A549 (cell line): Measurements from ENCODE around the gene RAD54L. TPM values are rescaled to one million over a fixed set of nuclear protein-coding genes. Genes with fewer than 3 reads are reported as not detected.

Experiments used
- ATAC-seq, 2 experiments: fragments of 200-7000 bp in 1 of 2; fragments of >200 bp in 1 of 2; cut with Nextera tagmentation in 1 of 2; cut with Tn5 transposase in 1 of 2; 3 replicates each; pipeline versions ENCODE4 v1.8.0 to v1.9.1; 2018 to 2020; ENCODE audit warnings: mild to moderate bottlenecking in 1 of 2, moderate library complexity in 1 of 2
- CTCF ChIA-PET: fragments of 300-600 bp; sonication (Branson Sonifier 250); formaldehyde crosslinking; extraction: SDS; loops from one replicate; lab custom pipeline; 2021; ENCODE audit warnings: antibody characterized with exemption, inconsistent platforms; lab: Yijun Ruan, JAX
- POLR2A ChIA-PET: fragments of 350-600 bp; formaldehyde crosslinking; extraction: SDS; loops from one replicate; lab custom pipeline; 2021; ENCODE audit warnings: antibody characterized with exemption, inconsistent platforms; lab: Yijun Ruan, JAX
- DNase-seq, 2 experiments: peaks; one replicate each; pipeline versions ENCODE4 v3.0.0 to v3.0.0-alpha.2; 2011 to 2016; ENCODE audit warnings: low read depth in 1 of 2, low spot score in 1 of 2
- FAIRE-seq: peaks from 2 replicates; lab custom pipeline; 2011; peaks lifted over from hg19 to GRCh38; lab: Jason Lieb, UNC
- H3K27ac ChIP-seq, 2 experiments: fragments of >200 bp; sonication (Bioruptor Twin); formaldehyde crosslinking; 3 replicates each; pipeline ENCODE4 v1.5.1; 2016 to 2017
- H3K4me1 ChIP-seq: fragments of >200 bp; sonication (Bioruptor Twin); formaldehyde crosslinking; 3 replicates; pipeline ENCODE4 v1.6.1; 2016
- H3K4me2 ChIP-seq: fragments of >200 bp; sonication (Bioruptor Twin); formaldehyde crosslinking; 3 replicates; pipeline ENCODE4 v1.6.1; 2016
- H3K4me3 ChIP-seq: fragments of >200 bp; sonication (Bioruptor Twin); formaldehyde crosslinking; 3 replicates; pipeline ENCODE4 v1.5.1; 2016
- H3K9me3 ChIP-seq: fragments of >200 bp; sonication (Bioruptor Twin); formaldehyde crosslinking; 3 replicates; pipeline ENCODE4 v1.6.1; 2016
- BHLHE40 ChIP-seq: IDR thresholded peaks from 2 replicates; pipeline ENCODE4 v1.6.1; 2012; ENCODE audit warnings: low read depth, low read length, inconsistent platforms
- CBX8 ChIP-seq: fragments of 200-600 bp; sonication (generic); IDR thresholded peaks from 2 replicates; pipeline ENCODE4 v1.6.1; 2016
- CEBPB ChIP-seq, 2 experiments: fragments of >200 bp in 1 of 2; sonication (Bioruptor Twin) in 1 of 2; formaldehyde crosslinking in 1 of 2; IDR thresholded peaks; 2 replicates each; pipeline ENCODE4 v1.6.1; 2012 to 2016
- CHD2 ChIP-seq: fragments of 150-350 bp; IDR thresholded peaks from 2 replicates; pipeline ENCODE4 v1.6.1; 2014; ENCODE audit warnings: low read length; ENCODE audit not compliant: partially characterized antibody
- EHF ChIP-seq: fragments of 250-450 bp; sonication (Bioruptor Pico); IDR thresholded peaks from 2 replicates; pipeline ENCODE4 v1.5.0; 2020; ENCODE audit warnings: mild to moderate bottlenecking
- EP300 ChIP-seq, 2 experiments: fragments of >200 bp; sonication (Bioruptor Twin); formaldehyde crosslinking; IDR thresholded peaks; 2 replicates in 1 of 2; 3 replicates in 1 of 2; pipeline ENCODE4 v1.6.1; 2016 to 2017
- FOSB ChIP-seq: fragments of 250-450 bp; sonication (Bioruptor Pico); IDR thresholded peaks from 2 replicates; pipeline ENCODE4 v1.5.0; 2020; ENCODE audit warnings: mild to moderate bottlenecking, moderate library complexity
- FOSL2 ChIP-seq, 2 experiments: fragments of 450-650 bp in 1 of 2; fragments of >200 bp in 1 of 2; sonication (Bioruptor Twin) in 1 of 2; formaldehyde crosslinking; IDR thresholded peaks; 2 replicates each; pipeline versions ENCODE4 v1.5.0 to v1.6.1; 2016 to 2020; ENCODE audit warnings: mild to moderate bottlenecking in 1 of 2, moderate library complexity in 1 of 2
- GATA3 ChIP-seq: IDR thresholded peaks from 2 replicates; pipeline ENCODE4 v1.6.1; 2012; ENCODE audit warnings: borderline replicate concordance
- HEYL ChIP-seq: fragments of 250-450 bp; sonication (Bioruptor Pico); IDR thresholded peaks from 2 replicates; pipeline ENCODE4 v1.8.0; 2021; ENCODE audit warnings: mild to moderate bottlenecking, moderate library complexity
- HOXB13 ChIP-seq: fragments of 250-450 bp; sonication (Bioruptor Pico); IDR thresholded peaks from 2 replicates; pipeline ENCODE4 v1.5.0; 2020; ENCODE audit warnings: low read depth, mild to moderate bottlenecking, moderate library complexity
- HOXB5 ChIP-seq: fragments of 250-450 bp; sonication (Bioruptor Pico); IDR thresholded peaks from 2 replicates; pipeline ENCODE4 v1.5.0; 2020; ENCODE audit warnings: mild to moderate bottlenecking, moderate library complexity
- JUN ChIP-seq, 2 experiments: fragments of >200 bp; sonication (Bioruptor Twin); formaldehyde crosslinking; IDR thresholded peaks; 2 replicates in 1 of 2; 3 replicates in 1 of 2; pipeline ENCODE4 v1.6.1; 2016 to 2017
- KDM1A ChIP-seq: fragments of 200-600 bp; sonication (generic); IDR thresholded peaks from 2 replicates; pipeline ENCODE4 v1.6.1; 2016; ENCODE audit warnings: low read depth, mild to moderate bottlenecking
- MAFK ChIP-seq: fragments of 450-650 bp; IDR thresholded peaks from 2 replicates; pipeline ENCODE4 v1.6.1; 2014; ENCODE audit not compliant: partially characterized antibody
- MAZ ChIP-seq: fragments of 150-350 bp; IDR thresholded peaks from 2 replicates; pipeline ENCODE4 v1.6.1; 2014; ENCODE audit warnings: antibody characterized with exemption, low read depth, low read length, borderline replicate concordance
- MYC ChIP-seq: IDR thresholded peaks from 2 replicates; pipeline ENCODE4 v1.6.1; 2012; ENCODE audit warnings: mild to moderate bottlenecking, inconsistent platforms, low read length, improper control_type of control experiment, borderline replicate concordance
- NPAS2 ChIP-seq: fragments of 250-450 bp; sonication (Bioruptor Pico); IDR thresholded peaks from 2 replicates; pipeline ENCODE4 v1.8.0; 2022; ENCODE audit warnings: mild to moderate bottlenecking, moderate library complexity, borderline replicate concordance
- PHF8 ChIP-seq: fragments of 200-600 bp; sonication (generic); IDR thresholded peaks from 2 replicates; pipeline ENCODE4 v1.6.1; 2016; ENCODE audit warnings: low read depth, mild to moderate bottlenecking, antibody characterized with exemption, moderate library complexity, borderline replicate concordance
- POLR2AphosphoS2 ChIP-seq: conservative IDR thresholded peaks from 2 replicates; pipeline ENCODE4 v1.6.1; 2012; ENCODE audit warnings: low read length, improper control_type of control experiment, inconsistent platforms
- RCOR1 ChIP-seq: fragments of 150-350 bp; IDR thresholded peaks from 2 replicates; pipeline ENCODE4 v1.6.1; 2014; ENCODE audit warnings: antibody characterized with exemption, low read length, low read depth
- SMC3 ChIP-seq: fragments of >200 bp; sonication (Bioruptor Twin); formaldehyde crosslinking; IDR thresholded peaks from 3 replicates; pipeline ENCODE4 v1.6.1; 2018; ENCODE audit warnings: inconsistent platforms
- TFCP2L1 ChIP-seq: fragments of 250-450 bp; sonication (Bioruptor Pico); IDR thresholded peaks from 2 replicates; pipeline ENCODE4 v1.5.0; 2021; ENCODE audit warnings: mild to moderate bottlenecking
- ZNF302 ChIP-seq: fragments of 250-450 bp; sonication (Bioruptor Pico); IDR thresholded peaks from 2 replicates; pipeline ENCODE4 v1.9.0; 2021; ENCODE audit warnings: inconsistent platforms, mild to moderate bottlenecking, moderate library complexity
- ZSCAN20 ChIP-seq: fragments of 250-450 bp; sonication (Bioruptor Pico); IDR thresholded peaks from 2 replicates; pipeline ENCODE4 v1.8.0; 2022; ENCODE audit warnings: mild to moderate bottlenecking, moderate library complexity
- WGBS: methylation state at CpG from one replicate; pipeline ENCODE4 v1.1.6; 2017; ENCODE audit errors: missing lambda C conversion rate; 5-methylcytosine and 5-hydroxymethylcytosine counted together
- polyA plus RNA-seq, 4 experiments: library from polyadenylated mRNA; depleted of rRNA in 3 of 4; stranded (reverse); fragments of >200 nt; fragmentation: RNase III in 1 of 4; extraction: RNeasy Plus Mini Kit Qiagen cat#74134 plus additional on column Dnase treatment in 1 of 4; gene quantifications; 2 replicates in 3 of 4; 3 replicates in 1 of 4; pipeline ENCODE4 v1.2.3, GENCODE V29; 2011 to 2017
- TF ChIP-seq, protein P1 (sequence below): fragments of 450-650 bp; IDR thresholded peaks from 2 replicates; pipeline ENCODE4 v1.6.1; 2014; ENCODE audit warnings: antibody characterized with exemption
- TF ChIP-seq, protein P2 (sequence below): fragments of 250-450 bp; sonication (Bioruptor Pico); IDR thresholded peaks from 2 replicates; pipeline ENCODE4 v1.5.0; 2021; ENCODE audit warnings: mild to moderate bottlenecking, moderate library complexity, borderline replicate concordance
- TF ChIP-seq, protein P3 (sequence below): fragments of 150-350 bp; IDR thresholded peaks from 2 replicates; pipeline ENCODE4 v1.6.1; 2014; ENCODE audit warnings: low read depth, mild to moderate bottlenecking, low read length
- TF ChIP-seq, protein P4 (sequence below): IDR thresholded peaks from 2 replicates; pipeline ENCODE4 v1.6.1; 2012; ENCODE audit warnings: low read depth, borderline replicate concordance
- TF ChIP-seq, protein P5 (sequence below): IDR thresholded peaks from 2 replicates; pipeline ENCODE4 v1.6.1; 2012

Gene RAD54L
- polyA plus RNA-seq, 2 of the 4 experiments (the other 2 are of a cell fraction), result 10.9 to 14.0 TPM

DNA sequence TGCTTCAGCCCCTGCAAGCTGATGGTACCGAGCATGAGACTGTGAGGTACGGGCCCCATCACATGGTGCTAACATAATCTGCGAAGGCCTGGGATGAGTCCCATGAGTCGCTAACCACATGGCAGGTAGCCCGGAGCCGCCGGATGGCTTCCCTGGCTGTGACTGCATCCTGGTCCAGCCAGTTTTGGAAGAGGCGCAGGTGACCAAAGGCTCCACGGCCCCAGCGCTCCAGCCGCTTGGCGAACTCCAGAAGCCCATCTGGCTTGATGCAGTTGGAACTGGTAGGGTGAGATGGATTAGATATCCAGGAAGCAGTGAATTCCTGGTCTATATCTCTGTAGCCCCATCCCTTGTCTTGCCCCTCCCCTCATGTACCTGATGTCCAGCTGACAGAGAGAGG is 31.2 kb downstream of the RAD54L start:
- WGBS, result 92% methylated on average over 12 of the region's 12 CpGs
- Histone ChIP-seq H3K27ac (no peak overlapping the region), H3K9me3 (no peaks in the 10 kb centered on the region), H3K4me1 (no peaks in the 10 kb centered on the region), H3K4me3 (no peak overlapping the region), H3K4me2 (no peak overlapping the region)
- no peak for TF ChIP-seq CHD2
- TF ChIP-seq, protein P1, sequence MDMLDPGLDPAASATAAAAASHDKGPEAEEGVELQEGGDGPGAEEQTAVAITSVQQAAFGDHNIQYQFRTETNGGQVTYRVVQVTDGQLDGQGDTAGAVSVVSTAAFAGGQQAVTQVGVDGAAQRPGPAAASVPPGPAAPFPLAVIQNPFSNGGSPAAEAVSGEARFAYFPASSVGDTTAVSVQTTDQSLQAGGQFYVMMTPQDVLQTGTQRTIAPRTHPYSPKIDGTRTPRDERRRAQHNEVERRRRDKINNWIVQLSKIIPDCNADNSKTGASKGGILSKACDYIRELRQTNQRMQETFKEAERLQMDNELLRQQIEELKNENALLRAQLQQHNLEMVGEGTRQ, result no peak
- no peak for TF ChIP-seq NPAS2 (CRISPR knock-in tag)
- TF ChIP-seq CEBPB (IDR thresholded peaks at IDR 0.05), result no peak
- no peak for TF ChIP-seq MAZ
- TF ChIP-seq, protein P2, sequence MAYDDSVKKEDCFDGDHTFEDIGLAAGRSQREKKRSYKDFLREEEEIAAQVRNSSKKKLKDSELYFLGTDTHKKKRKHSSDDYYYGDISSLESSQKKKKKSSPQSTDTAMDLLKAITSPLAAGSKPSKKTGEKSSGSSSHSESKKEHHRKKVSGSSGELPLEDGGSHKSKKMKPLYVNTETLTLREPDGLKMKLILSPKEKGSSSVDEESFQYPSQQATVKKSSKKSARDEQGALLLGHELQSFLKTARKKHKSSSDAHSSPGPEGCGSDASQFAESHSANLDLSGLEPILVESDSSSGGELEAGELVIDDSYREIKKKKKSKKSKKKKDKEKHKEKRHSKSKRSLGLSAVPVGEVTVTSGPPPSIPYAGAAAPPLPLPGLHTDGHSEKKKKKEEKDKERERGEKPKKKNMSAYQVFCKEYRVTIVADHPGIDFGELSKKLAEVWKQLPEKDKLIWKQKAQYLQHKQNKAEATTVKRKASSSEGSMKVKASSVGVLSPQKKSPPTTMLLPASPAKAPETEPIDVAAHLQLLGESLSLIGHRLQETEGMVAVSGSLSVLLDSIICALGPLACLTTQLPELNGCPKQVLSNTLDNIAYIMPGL, result no peak
- no peak for TF ChIP-seq GATA3
- no peak for TF ChIP-seq BHLHE40
- TF ChIP-seq MAFK, result no peak
- TF ChIP-seq HEYL, result no peak
- TF ChIP-seq HOXB13, result no peak
- TF ChIP-seq PHF8, result no peak
- no peak for TF ChIP-seq FOSB (CRISPR knock-in tag)
- TF ChIP-seq EHF (CRISPR knock-in tag), result no peak
- no peak for TF ChIP-seq FOSL2 (IDR thresholded peaks at IDR 0.05)
- TF ChIP-seq FOSL2 (CRISPR knock-in tag; IDR thresholded peaks at IDR 0.05), result no peak
- no peak for TF ChIP-seq MYC
- no peak for TF ChIP-seq JUN (IDR thresholded peaks at IDR 0.05)
- no peak for DNase-seq
- no peak for FAIRE-seq
- ChIA-PET CTCF (no interaction called here), POLR2A (no interaction called here)
- no peak for ATAC-seq

DNA sequence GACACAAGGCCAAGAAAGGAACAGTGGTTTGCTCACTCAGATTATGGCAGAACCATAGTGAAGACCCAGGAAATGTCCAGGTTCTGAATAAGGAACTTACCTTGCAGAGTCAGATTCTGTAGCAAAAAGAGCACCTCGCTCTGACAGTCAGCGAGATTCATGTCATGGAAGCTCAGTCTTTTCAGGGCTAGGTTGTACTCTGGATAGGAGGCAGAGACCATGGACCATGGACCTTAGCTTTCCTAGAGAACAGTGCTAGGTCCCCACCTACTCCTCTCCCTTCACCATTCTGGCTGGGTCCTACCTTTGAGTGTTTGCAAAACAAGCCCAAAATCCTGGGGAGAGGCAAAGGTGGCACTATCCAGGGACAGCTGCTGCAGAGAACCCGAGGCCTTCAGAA is 32.5 kb downstream of the RAD54L start:
- H3K4me1 ChIP-seq, result no peaks in the 10 kb centered on the region
- ChIA-PET CTCF (interaction anchor here (1.6 kb wide), 1 partner anchor 18 kb away, joined by 3 read pairs; no protein-coding TSS in a partner anchor), POLR2A (no interaction called here)
- no peak overlapping the region for H3K27ac ChIP-seq
- no peaks in the 10 kb centered on the region for H3K9me3 ChIP-seq
- DNase-seq (no peak), FAIRE-seq (no peak), ATAC-seq (no peak)
- TF ChIP-seq EP300 (IDR thresholded peaks at IDR 0.05) (no peak), FOSB (CRISPR knock-in tag) (no peak), HOXB13 (no peak), CBX8 (no peak)
- TF ChIP-seq, protein P3, sequence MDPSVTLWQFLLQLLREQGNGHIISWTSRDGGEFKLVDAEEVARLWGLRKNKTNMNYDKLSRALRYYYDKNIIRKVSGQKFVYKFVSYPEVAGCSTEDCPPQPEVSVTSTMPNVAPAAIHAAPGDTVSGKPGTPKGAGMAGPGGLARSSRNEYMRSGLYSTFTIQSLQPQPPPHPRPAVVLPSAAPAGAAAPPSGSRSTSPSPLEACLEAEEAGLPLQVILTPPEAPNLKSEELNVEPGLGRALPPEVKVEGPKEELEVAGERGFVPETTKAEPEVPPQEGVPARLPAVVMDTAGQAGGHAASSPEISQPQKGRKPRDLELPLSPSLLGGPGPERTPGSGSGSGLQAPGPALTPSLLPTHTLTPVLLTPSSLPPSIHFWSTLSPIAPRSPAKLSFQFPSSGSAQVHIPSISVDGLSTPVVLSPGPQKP, result no peak
- no peak overlapping the region for H3K4me2 ChIP-seq
- WGBS, result 100% methylated on average over 3 of the region's 3 CpGs
- H3K4me3 ChIP-seq, result no peak overlapping the region

DNA sequence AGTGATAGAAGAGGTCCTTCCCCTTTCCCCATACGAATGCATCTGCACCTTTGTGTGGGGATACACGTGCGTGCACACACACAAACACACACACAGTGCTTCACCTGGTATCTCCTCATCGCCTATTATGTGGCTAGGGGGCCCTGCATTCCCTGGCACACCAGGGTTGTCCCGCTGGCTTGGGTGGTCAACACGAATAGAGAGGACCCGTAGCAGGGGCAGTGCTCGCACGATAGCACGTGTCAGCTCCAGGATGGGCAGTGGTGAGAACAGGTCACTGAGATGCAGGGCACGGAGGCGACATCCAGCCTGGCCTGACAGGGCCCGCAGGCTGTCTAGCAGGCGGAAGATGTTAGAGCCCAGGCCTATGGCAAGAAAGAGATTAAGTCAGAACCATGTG is 33.5 kb downstream of the RAD54L start:
- H3K4me1 ChIP-seq, result no peaks in the 10 kb centered on the region
- no peaks in the 10 kb centered on the region for H3K9me3 ChIP-seq
- DNase-seq, result no peak
- H3K4me2 ChIP-seq, result no peak overlapping the region
- FAIRE-seq, result no peak
- no peak overlapping the region for H3K27ac ChIP-seq
- no peak overlapping the region for H3K4me3 ChIP-seq
- CTCF ChIA-PET, result interaction anchor here (1.6 kb wide), 1 partner anchor 17 kb away, joined by 3 read pairs; no protein-coding TSS in a partner anchor
- POLR2A ChIA-PET, result no interaction called here
- 92% methylated on average over 12 of the region's 14 CpGs for WGBS
- no peak for ATAC-seq
- no peak for TF ChIP-seq EP300 (IDR thresholded peaks at IDR 0.05)
- no peak for TF ChIP-seq HEYL
- TF ChIP-seq BHLHE40, result no peak
- no peak for TF ChIP-seq RCOR1
- TF ChIP-seq TFCP2L1, result no peak
- TF ChIP-seq ZNF302 (CRISPR knock-in tag), result no peak
- TF ChIP-seq HOXB5 (CRISPR knock-in tag), result no peak
- TF ChIP-seq, protein P3, result no peak
- TF ChIP-seq POLR2AphosphoS2, result no peak
- TF ChIP-seq KDM1A, result no peak
- no peak for TF ChIP-seq ZSCAN20 (CRISPR knock-in tag)
- no peak for TF ChIP-seq EHF (CRISPR knock-in tag)
- TF ChIP-seq, protein P4, sequence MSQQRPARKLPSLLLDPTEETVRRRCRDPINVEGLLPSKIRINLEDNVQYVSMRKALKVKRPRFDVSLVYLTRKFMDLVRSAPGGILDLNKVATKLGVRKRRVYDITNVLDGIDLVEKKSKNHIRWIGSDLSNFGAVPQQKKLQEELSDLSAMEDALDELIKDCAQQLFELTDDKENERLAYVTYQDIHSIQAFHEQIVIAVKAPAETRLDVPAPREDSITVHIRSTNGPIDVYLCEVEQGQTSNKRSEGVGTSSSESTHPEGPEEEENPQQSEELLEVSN, result no peak
- TF ChIP-seq FOSL2 (IDR thresholded peaks at IDR 0.05), result no peak
- TF ChIP-seq FOSL2 (CRISPR knock-in tag; IDR thresholded peaks at IDR 0.05), result no peak
- no peak for TF ChIP-seq SMC3
- TF ChIP-seq, protein P5, sequence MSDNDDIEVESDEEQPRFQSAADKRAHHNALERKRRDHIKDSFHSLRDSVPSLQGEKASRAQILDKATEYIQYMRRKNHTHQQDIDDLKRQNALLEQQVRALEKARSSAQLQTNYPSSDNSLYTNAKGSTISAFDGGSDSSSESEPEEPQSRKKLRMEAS, result no peak
- no peak for TF ChIP-seq MAFK
